ENCODE measurements around the gene IKBKE.

IKBKE gene

DNA sequence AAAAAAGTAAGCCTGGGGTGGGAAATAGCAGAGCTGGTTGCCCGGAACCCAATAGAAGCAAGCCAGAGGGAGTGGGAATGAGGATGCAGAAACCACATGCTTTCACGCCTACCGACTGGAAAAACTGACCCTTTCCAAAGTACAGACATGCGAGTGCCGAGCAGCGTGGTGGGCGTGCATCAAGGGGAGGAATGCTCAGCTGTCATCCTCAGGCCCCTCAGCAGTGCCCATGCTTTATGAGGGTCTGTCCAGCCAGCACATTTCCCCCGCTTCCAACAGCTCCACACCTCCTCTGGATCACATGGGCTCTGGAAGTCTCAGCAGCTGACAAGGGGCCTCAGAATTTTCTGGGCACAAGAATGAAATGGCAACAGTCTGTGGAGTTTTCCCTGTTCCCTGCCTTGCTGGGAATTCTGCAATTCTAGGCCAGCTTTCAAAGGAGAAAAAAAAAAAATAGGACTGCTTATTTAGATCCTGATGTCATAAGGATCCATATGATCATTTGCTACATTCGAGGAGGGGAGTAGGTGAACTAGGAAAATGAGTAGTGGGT is 19.1 kb upstream of the IKBKE start:
- ChIA-PET POLR2A (no interaction called here), CTCF (interaction anchor here (0.7 to 3.3 kb wide), 2 partner anchors 11 to 30 kb away, joined by 3 to 18 read pairs; no protein-coding TSS in a partner anchor)
- Histone ChIP-seq H3K9me3 (ENCODE audit: control insufficient read depth, insufficient read depth, low read depth, low read length) (no peaks in the 10 kb centered on the region), H3K36me3 (ENCODE audit: control insufficient read depth in 2 of 2, insufficient read depth in 1 of 2, low read length in 2 of 2) (peaks cover 3 to 70% of the 10 kb centered on the region in 2 experiments), H3K4me1 (ENCODE audit: control insufficient read depth, insufficient read depth, low read length) (peaks cover 8% of the 10 kb centered on the region), H3K4me3 (ENCODE audit: low read depth, low read length) (no peak overlapping the region), H3K27ac (ENCODE audit: extremely low read depth, low read depth, low read length) (no peak overlapping the region)
- TF ChIP-seq ZNF341 (tag by site-specific recombination; IDR thresholded peaks at IDR 0.05; ENCODE audit: low read depth) (no peak), ZNF626 (tag by site-specific recombination; IDR thresholded peaks at IDR 0.05) (no peak), ZNF692 (tag by site-specific recombination; IDR thresholded peaks at IDR 0.05) (no peak)

- ChIA-PET CTCF (interaction anchor here (0.6 to 1.4 kb wide), 3 partner anchors 9 to 26 kb away, joined by 3 to 5 read pairs (median 3); no protein-coding TSS in a partner anchor), POLR2A (no interaction called here)
- H3K9me3 ChIP-seq (ENCODE audit: control insufficient read depth, insufficient read depth, low read depth, low read length): no peaks in the 10 kb centered on the region
- H3K27ac ChIP-seq (ENCODE audit: extremely low read depth, low read depth, low read length): no peak overlapping the region
- peak; percentile 29 for TF ChIP-seq GLIS1 (tag by site-specific recombination; IDR thresholded peaks at IDR 0.05)
- TF ChIP-seq ZNF501 (tag by site-specific recombination; IDR thresholded peaks at IDR 0.05): no peak
- 0 out of 2 replicates have a peak, but pooled peaks have one; percentile 20 for TF ChIP-seq GLIS2 (tag by site-specific recombination; IDR thresholded peaks at IDR 0.05)
- no peak for TF ChIP-seq KLF16 (tag by site-specific recombination; IDR thresholded peaks at IDR 0.05)
- no peak for TF ChIP-seq ZNF521 (tag by site-specific recombination; IDR thresholded peaks at IDR 0.05)
- no peak for TF ChIP-seq ZNF580 (tag by site-specific recombination; IDR thresholded peaks at IDR 0.05)
- TF ChIP-seq ZNF518A (tag by site-specific recombination; conservative IDR thresholded peaks at IDR 0.05; ENCODE audit: low read depth): no peak
- H3K4me1 ChIP-seq (ENCODE audit: control insufficient read depth, insufficient read depth, low read length): peaks cover 8% of the 10 kb centered on the region
- H3K36me3 ChIP-seq (ENCODE audit: control insufficient read depth in 2 of 2, insufficient read depth in 1 of 2, low read length in 2 of 2): peaks cover 3 to 65% of the 10 kb centered on the region in 2 experiments; a peak in 2 of 3 replicates
- H3K4me3 ChIP-seq (ENCODE audit: low read depth, low read length): no peak overlapping the region
Observed at GRCh38 chr1:206453111-206453510, 17.2 kb upstream of the IKBKE start.

GRCh38 chr1:206455289-206455665 is 15.0 kb upstream of the IKBKE start:
- ChIA-PET POLR2A (no interaction called here), CTCF (interaction anchor here (1.2 to 1.7 kb wide), 2 partner anchors 14 to 24 kb away, joined by 3 to 4 read pairs; no protein-coding TSS in a partner anchor)
- H3K4me3 ChIP-seq (ENCODE audit: low read depth, low read length): no peak overlapping the region
- peaks cover 8% of the 10 kb centered on the region for H3K4me1 ChIP-seq (ENCODE audit: control insufficient read depth, insufficient read depth, low read length)
- no peaks in the 10 kb centered on the region for H3K9me3 ChIP-seq (ENCODE audit: control insufficient read depth, insufficient read depth, low read depth, low read length)
- TF ChIP-seq ZNF664 (tag by site-specific recombination; IDR thresholded peaks at IDR 0.05) (peak; percentile 59; the same call in 1 of the 2 replicates), ZNF544 (tag by site-specific recombination; IDR thresholded peaks at IDR 0.05) (no peak)
- H3K36me3 ChIP-seq (ENCODE audit: control insufficient read depth in 2 of 2, insufficient read depth in 1 of 2, low read length in 2 of 2): peaks cover 3 to 68% of the 10 kb centered on the region in 2 experiments; a peak in 2 of 3 replicates
- peak overlapping the region; percentile 14; the same call in 1 of the 2 replicates for H3K27ac ChIP-seq (ENCODE audit: extremely low read depth, low read depth, low read length)
